Cerebellar nuclear complex (tissue), 1 donor: ENCODE measurements around the gene DUSP22.

Experiments
- DNase-seq, 2 experiments: peaks; one replicate each; lab custom pipeline; 2025; lab: John Stamatoyannopoulos, UW

DUSP22 gene

DNA sequence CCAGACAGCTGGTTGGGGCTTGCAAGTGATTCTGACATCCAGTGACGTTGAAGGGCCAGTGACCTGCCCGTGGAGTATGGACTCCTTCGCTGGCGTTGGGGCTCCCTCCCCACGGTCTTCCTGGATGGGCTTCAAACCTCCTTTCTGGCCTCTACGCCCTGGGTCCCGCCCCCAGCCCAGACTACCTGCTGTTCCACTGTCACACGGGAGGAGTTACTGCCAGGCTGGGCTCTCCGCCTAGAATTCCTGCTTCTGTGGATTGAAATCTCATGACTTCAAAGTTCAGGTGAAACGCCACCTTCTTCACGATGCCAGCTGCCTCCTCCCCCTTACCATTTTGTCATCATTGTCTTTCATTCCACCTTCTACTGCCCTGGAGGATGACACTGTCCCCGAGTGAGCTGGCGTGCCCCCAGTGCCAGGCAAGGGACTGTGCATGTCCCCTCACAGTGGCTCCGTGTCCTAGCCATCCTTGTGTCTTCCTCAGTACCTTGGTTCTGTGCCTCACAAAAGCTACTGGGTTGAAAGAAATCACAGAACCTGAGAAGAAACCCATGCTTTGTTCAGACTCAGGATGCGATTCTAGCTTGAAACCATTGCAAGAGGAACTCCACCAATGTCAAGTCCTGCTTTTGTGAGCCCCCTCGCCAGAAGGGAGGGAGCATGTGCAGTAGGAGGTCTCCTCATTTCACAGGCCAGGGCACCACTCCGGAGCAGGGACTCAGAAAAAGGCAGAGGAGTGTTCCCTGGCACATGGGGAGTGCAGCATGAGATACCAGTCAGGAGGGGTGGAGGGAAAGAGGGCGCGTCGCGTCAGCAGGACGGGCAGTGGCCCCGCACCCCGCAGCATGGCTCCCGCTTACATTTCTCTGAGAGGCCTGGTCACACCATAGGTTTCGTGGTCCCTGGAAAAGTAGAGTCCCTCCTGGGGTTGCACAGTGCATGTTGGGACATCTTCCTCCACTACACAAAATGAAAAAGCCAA lies 88.2 kb downstream of the DUSP22 start:
- DNase-seq: no peak

DNA sequence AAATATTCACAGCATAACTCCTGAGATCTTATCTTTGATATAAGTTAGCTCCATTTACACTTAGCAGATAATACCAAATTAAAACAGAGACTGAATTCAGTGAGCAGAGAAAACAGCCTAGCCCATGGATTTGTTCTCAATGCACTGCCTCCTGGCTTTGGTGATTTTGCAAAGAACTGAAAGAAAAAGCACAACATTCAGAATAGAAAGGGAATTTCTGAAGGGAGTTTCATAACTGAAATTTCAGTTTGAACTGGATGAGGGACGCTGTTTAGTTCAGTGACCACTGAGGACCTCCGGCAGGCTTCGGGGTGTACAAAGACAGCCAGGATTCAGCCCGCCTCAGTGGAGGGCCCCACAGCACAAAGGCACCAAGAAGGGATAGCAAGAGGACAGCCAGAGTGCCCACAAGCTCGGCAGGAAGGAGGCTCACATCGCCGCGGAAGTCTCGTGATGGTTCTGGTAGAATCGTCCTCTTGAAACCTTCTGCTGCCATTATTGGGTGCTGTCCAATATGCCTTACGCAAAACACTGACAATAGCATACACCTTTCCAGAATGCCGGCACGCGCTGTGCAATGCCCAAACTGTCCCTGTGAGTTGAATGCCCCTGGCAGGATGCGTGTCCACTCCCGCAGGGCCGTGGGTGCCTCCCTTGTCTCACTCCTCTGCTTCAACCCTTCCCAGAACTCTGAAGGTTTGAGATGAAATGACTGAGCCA lies 89.6 kb downstream of the DUSP22 start:
- DNase-seq: no peak

DNA sequence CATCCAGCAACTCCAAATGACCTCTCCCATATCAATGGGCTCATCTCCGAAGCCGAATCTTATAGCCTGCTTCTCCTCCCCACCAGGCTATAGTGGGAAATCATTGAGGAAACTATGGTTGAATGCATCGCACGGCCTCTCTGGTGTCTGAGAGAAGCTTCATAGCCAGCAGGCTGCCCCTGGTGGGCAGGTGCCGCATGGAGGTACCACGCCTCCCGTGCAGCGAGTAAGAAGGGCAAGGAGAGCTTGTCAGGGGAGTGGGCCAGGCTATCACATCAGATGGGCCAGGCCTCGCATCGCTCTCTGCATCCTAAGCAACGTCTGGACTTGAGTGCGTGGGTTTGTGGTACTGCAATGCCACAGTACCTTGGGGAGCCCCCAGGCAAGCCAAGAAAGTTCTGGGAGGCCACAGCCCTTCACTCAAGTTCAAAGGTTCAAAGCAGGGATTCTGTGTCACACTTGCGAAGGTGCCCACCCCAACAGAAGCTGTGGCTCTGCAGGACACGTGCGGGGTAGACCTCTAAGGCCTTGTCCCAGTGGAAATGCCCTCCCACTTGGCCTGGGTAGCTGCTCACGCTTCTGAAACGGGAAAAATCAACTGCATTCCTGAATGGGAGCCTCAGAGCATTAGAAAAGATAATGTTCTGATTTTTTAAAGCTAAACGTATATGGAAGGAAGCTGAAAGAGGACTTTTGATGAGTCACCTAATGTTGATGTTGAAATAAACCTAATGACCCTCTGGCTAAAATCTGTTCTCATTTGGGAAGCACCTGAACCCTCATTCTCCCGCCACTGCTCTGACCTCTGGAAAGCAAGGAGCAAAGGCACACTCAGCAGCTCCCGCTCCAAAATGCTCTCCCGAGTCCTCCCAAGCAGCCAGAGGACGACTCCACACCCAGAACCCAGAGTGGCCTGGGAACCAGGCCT lies 90.9 kb downstream of the DUSP22 start:
- no peak for DNase-seq

DNA sequence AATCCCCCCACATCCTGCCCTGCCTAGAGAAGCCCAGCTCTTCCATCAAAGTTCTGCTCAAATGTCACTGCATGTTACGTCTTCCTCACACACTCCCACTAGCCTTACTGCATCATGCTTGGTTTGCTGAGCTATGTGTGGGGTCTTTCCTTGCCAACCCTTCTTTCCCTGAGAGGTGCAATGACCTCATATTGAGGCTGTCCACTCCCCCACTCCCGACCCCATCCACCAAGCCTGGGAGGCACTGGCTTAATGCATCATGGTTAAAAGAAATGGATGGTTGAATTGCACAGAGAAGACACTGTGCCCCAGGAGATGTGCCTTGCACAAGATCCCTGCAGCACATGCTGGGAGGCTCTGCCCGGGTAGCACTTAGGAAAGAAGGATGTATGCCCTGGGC lies 91.6 kb downstream of the DUSP22 start:
- DNase-seq: no peak

DNA sequence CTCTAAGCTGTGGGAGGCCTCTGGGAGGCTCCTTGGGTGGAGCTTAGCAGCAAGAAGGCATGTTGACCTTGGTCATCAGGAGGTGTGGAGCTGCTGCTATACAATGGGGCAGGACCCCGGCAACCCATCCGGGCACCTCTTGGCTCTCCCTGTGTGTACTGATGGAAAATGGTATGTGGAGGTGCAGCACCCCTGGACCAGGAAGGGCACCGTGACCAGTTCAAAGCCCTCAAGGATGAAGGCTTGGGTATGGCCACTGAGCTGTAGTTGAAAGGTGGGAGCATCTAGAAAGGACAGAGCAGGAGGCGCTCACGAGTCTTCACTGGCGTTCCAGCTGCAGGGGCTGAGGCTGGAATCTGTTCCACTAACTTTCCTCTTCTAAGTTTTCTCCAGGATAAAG lies 92.6 kb downstream of the DUSP22 start:
- DNase-seq: no peak

DNA sequence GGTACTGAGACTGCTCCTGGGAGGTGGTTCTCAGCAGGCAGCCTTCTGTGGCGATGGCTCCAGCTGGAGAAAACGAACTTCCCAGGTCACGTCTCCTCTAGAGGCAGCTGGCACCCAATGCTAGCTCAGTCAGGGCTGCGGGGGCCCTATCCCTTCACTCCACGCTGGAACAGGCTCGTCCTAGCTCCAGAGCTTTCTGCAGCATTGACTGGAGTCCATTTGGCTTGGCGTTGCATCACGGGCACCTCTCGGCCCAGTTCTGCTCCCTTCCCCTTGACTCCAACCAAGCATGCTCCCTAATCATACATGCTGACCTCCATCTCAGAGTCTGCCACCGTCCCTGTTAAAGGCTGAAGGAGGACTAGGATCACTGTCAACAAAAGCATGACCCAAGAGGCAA lies 93.3 kb downstream of the DUSP22 start:
- no peak for DNase-seq

DNA sequence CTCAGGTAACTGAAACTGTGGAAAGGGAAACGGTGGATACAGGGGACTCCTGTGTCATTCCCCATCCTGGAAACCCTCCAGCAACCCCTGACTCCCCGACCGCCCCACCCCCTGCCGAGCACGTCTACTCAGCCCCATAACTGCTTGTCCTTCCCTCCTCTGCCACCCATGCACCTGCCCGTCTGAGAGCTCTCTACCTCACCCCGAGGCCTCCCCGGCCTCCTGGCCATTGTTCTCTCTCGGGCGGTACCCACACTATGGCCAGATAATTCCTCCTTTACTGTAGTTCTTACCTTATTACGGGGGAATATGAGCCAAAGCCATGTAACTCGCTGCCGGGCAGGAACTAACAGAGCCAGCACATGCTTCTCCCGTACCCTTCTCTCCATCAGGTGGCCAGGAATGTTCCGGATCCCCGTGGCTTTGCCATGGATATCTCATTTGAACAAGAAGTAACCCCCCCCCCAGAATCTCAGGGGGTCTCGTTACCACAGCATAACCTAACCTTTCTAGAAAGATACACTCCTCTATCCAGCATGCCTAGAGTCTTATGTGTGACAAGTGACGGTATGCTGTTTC lies 94.5 kb downstream of the DUSP22 start:
- no peak for DNase-seq

DNA sequence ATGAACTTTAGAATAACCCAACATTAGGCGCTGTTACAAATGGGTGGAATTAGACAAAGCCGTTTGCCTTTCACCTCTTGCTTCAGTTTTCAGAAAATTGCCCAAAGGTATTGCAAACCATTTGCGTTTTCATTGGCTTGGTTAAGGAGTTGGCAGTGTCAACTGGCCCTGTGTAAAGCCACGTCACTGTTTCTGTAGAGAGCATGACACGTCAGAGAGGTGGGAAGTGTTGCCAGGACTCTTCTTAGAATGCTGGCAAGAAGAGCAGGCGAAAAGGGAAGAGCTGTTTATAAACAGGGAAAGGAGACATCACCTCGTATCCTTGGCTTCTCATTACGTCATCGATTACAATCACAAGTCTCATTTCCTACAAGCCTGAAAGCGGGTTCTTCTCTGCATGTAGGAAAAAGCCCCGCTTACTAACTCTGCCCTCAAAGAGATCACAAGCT lies 95.0 kb downstream of the DUSP22 start:
- no peak for DNase-seq

DNA sequence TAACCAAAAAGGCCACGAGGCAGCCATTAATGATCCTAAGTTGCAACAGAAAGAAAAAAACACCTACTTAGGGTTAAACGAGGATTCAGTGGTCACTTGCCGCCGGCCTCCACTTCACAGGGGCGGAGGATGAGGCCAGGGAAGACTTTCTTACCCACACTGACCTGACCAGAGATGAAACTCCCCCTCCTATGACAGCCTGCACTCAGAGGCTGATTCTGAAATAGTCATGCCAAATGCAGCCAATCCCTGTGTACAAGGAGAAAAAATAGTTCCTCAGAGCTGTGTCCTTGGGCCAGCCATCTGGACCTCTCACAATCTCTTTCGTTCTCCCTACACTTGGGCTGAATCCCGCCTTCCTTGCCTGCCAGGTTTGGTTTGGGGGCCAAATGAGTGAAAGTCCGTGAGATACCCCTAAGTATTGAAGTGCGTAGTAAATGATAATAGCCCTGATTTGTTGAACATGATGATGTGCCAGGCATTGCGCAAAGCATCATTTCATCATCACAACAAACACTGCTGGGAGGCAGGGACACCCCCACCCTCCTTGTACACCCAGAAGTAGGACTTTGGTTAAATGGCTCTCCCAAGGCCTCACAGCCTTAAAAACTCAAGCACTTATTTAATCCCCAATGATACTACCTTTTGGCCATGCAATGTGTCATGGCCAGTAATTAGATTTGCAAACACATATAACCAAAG lies 96.1 kb downstream of the DUSP22 start:
- DNase-seq: no peak

DNA sequence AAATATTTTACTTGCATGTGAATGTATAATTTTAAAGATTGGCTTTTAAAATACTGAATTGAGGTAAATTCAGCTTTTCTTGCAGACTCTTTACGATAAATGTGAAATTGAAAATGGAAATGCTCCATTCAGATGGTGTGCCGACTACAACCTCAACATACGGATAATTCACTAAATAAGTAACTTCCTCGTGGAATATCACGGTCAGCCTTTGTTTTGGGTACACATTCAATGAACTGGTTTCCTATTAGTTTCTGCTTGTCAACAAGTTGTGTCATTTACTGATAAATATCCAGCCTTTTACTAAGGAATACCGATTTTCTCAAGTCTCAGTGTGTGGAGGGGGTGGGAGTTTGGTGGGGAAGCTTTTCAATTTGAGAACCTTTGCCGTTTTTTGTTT lies 96.9 kb downstream of the DUSP22 start:
- no peak for DNase-seq

DNA sequence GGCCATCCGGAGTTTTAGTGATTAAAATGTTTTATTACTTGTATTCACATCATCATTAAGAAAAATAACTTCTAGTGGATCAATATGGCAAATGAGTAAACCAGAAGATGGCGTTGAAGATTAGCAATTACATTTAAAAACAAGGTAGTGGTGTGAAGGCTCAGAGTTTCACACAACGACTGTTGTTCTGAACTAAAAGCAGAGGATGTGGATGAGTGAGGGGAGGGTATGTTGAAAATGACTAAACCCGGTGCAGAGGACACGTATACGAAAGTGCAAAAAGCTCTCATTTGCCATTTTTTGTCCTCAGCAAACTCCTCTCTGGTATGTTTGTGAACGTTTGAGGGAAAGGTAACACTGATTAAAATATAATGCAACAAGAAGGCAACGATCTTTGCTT lies 97.3 kb downstream of the DUSP22 start:
- DNase-seq: no peak

DNA sequence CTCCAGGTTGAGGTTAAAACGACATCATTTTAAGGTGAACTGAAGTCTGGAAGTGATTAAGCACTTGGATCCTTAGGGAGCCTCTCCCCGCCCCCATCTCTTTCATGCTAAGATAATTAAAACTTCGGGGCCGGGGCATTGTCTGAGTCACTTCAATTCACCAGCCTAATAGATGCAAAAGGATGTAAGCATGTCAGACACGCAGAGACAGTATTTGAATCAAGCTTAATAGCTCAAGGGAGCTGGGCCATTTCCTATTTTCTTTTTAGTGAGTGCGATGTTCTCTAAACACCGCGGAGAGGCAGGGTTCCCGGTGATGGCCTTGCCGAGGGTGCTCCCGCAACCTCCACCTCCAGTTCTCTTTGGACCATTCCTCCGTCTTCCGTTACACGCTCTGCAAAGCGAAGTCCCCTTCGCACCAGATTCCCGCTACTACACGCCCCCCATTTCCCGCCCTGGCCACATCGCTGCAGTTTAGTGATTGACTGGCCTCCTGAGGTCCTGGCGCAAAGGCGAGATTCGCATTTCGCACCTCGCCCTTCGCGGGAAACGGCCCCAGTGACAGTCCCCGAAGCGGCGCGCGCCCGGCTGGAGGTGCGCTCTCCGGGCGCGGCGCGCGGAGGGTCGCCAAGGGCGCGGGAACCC lies 98.7 kb downstream of the DUSP22 start:
- DNase-seq: no peak

DNA sequence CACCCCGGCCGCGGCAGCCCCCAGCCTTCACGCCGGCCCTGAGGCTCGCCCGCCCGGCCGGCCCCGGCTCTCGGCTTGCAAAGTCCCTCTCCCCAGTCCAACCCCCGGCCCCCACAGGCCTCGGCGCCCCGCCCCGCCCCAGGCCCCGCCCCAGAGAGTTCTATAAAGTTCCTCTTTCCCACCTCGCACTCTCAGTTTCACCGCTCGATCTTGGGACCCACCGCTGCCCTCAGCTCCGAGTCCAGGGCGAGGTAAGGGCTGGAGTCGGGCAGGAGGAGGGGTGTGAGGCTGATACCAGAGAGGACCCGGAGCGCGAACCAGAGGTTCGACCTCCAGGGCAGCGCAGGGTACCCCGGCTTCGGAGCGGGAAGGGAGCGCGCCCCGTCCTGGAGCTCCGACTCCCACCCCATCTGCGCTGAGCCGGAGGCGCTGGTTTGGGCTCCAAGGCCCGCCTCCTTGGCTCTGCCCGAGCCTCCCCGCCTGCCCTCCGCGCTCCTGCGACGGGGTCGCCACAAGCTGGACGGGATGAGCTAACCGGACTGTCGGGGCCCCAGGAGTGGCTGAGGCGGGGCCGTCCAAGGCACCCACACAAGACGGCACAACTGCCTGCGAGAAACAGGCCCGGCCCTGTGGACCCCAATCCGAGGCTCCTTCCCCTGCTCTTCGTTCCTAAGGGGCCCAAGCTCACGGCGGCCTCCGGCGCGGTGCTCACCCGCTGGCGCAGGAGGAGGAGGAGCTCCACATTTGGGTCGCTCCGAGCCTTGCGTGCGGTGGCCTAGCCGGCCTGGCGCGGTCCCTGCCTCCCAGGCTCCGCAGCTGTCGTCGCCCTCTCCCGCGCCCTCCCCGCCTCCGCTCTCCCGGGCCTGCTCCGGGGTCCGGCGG lies 99.5 kb downstream of the DUSP22 start, which contains the start of gene IRF4:
Gene IRF4 (plus strand): TSS at position 194 of the 882 bp plus-strand sequence. CDS start 1,401 bp downstream, outside the sequence.
- DNase-seq: no peak

DNA sequence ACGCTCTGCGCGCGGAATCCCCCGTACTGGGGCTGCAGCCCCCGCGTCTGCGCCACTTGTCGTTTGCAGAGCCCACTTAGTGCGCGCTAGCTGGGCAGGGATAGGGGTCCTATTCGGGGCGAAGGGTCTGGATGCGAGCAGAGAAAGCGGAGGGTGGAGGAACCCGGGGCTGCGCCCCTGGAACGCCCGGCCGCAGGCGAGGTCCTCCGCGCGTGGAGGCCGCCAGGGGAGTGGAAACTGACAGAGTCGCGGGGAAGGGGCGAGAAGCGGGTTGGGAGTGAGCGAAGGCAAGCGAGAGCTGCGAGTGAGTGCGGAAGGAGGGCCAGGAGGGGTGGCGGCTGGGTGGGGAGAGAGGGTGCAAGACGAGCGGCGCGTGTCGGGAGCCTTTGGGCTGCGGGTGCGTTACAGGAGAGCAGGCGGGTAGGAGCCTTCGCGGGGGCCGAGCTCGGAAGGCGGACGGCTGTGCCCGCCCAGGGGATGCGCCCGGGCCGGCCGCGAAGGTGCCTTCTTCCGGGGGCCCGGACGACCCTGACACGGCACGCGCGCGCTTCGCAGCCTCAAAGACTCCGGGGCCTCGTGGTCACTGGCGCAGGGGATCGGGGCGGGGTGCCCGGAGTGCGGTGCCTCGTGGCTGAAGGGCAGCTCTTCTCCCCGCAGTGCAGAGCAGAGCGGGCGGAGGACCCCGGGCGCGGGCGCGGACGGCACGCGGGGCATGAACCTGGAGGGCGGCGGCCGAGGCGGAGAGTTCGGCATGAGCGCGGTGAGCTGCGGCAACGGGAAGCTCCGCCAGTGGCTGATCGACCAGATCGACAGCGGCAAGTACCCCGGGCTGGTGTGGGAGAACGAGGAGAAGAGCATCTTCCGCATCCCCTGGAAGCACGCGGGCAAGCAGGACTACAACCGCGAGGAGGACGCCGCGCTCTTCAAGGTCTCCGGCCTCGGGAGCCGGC lies 100.4 kb downstream of the DUSP22 start:
- no peak for DNase-seq

DNA sequence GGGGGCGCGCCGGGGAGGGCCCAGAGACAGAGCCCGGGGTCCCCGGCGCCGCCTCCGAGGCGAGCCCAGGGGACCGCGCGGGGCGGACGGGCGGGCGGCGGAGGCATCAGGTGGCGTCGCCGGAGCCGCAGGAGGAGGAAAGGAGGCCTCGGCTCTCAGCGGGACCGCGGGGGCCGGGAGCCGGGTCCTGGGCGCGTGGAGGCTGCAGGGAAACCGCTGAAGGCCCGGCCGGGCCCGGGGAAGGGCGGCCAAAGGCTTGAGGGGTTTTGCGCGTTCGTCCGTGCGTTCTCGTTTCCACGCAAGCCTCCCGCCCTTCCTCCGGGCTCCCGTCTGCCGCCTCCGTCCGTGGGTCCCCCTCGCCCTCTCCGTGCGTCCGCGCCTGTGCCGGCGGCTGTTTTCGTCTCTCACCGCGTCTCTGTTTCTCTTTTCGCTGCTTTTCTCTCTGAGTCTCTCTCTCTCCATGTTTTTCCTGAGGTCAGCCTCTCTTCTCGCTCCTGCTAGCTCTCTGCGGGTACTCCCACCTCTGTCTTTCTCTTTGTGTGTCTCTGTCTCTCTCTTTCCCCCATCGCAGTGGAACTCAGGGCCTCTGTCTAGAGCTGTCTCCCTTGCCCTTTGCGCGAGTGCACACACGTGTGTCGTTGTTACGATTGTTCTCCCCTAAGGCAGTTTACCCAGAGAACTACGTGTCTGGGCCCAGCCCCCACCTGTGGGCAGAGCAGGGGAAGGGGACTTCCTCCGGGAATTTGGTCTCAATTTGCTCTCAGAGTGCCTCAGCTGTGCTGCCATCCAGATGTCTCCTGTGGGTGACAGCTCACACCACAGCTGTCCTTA lies 101.3 kb downstream of the DUSP22 start:
- no peak for DNase-seq

DNA sequence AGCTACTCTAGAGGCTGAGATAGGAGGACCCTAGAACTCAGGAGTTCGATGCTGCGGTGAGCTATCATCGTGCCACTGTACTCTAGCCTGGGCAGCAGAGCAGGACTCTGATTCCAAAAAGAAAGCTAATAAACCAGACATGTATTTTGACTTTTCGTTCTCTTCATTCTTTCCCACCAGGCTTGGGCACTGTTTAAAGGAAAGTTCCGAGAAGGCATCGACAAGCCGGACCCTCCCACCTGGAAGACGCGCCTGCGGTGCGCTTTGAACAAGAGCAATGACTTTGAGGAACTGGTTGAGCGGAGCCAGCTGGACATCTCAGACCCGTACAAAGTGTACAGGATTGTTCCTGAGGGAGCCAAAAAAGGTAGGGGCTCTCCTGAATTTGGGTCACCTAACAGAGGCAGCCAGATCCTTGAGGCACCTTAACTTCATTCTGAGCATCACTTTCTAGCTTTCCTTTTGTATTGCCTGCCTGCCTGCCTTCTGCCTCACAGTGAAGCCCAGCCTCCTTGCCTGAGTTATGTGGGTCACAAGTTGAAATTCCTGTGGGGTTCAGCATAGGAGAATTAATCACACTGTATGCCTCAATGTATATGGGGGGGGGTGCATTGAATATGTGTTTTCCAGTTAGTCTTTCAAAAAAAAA lies 102.5 kb downstream of the DUSP22 start:
- DNase-seq: no peak
